ENCODE data around the gene RNF6. TPM values are rescaled to one million over a fixed set of nuclear protein-coding genes. Genes with fewer than 3 reads are reported as not detected.
A peak's percentile ranks its signal among the peaks of the same experiment; 100 is the strongest.

RNF6 gene
- total RNA-seq, 2 experiments from 2014 or later, result 25.6 to 30.0 TPM

GRCh38 chr13:26222520-26223046, 469 bp upstream of the RNF6 start:
- peak overlapping the region; percentile 80 for H3K4me2 ChIP-seq (ENCODE audit: low read length)
- no peak for DNase-seq (ENCODE audit: low spot score)
- no peaks in the 10 kb centered on the region for H4K20me1 ChIP-seq (ENCODE audit: insufficient read depth, low read length)
- H3K27ac ChIP-seq (ENCODE audit: low read depth, low read length, poor library complexity, severe bottlenecking), result peak overlapping the region; percentile 86
- ChIA-PET CTCF (ENCODE audit: unreplicated experiment) (no interaction called here), POLR2A (interaction anchor here (0.7 to 1.6 kb wide), 3 partner anchors 11 to 37 kb away, joined by 3 to 5 read pairs (median 5); no protein-coding TSS in a partner anchor)
- H3K9me2 ChIP-seq (ENCODE audit: insufficient read depth, low read length), result no peaks in the 10 kb centered on the region
- TSS peak; percentile 88 for BruUV-seq (replicated peaks)
- H3K79me2 ChIP-seq (ENCODE audit: insufficient read depth, low read depth, low read length), result peaks cover 26% of the 10 kb centered on the region
- peaks cover 31% of the 10 kb centered on the region for H3K36me3 ChIP-seq (ENCODE audit: insufficient read depth, low read length)
- intact Hi-C loops (cut with micrococcal nuclease; ENCODE audit: unreplicated experiment), result no loop called here
- no peaks in the 10 kb centered on the region for H3K9me3 ChIP-seq (ENCODE audit: low read length)
- TF ChIP-seq EZH2phosphoT487 (IDR thresholded peaks at IDR 0.05; ENCODE audit: borderline replicate concordance, low read depth, low read length), result no peak
- TF ChIP-seq, protein P1, sequence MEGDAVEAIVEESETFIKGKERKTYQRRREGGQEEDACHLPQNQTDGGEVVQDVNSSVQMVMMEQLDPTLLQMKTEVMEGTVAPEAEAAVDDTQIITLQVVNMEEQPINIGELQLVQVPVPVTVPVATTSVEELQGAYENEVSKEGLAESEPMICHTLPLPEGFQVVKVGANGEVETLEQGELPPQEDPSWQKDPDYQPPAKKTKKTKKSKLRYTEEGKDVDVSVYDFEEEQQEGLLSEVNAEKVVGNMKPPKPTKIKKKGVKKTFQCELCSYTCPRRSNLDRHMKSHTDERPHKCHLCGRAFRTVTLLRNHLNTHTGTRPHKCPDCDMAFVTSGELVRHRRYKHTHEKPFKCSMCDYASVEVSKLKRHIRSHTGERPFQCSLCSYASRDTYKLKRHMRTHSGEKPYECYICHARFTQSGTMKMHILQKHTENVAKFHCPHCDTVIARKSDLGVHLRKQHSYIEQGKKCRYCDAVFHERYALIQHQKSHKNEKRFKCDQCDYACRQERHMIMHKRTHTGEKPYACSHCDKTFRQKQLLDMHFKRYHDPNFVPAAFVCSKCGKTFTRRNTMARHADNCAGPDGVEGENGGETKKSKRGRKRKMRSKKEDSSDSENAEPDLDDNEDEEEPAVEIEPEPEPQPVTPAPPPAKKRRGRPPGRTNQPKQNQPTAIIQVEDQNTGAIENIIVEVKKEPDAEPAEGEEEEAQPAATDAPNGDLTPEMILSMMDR (conservative IDR thresholded peaks at IDR 0.05; ENCODE audit: low read length), result no peak
- peak overlapping the region; percentile 99 for H2AFZ ChIP-seq (ENCODE audit: low read length)
- H3K4me3 ChIP-seq (ENCODE audit: low read depth, low read length, poor library complexity, severe bottlenecking), result peak overlapping the region; percentile 81
- peaks cover 23% of the 10 kb centered on the region for H3K4me1 ChIP-seq (ENCODE audit: insufficient read depth, low read length, poor library complexity, severe bottlenecking)

DNA sequence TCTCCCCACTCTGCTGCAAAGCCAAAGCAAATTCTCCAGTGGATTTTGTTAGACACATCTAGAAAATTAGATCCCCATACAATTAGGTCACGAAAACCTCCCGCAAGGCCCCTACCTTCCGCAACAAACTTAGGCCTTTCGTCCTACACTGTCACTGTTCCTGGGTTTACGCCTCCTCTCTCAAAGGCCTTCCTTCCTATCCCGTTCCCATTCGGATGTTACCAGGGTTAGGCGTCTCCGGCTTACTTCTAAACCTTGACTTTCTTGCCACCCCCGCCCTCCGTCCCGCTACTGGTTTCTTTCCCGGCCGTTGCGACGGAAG, 754 bp downstream of the RNF6 start:
- Histone ChIP-seq H3K36me3 (ENCODE audit: insufficient read depth, low read length) (peaks cover 43% of the 10 kb centered on the region), H4K20me1 (ENCODE audit: insufficient read depth, low read length) (no peaks in the 10 kb centered on the region), H3K79me2 (ENCODE audit: insufficient read depth, low read depth, low read length) (peaks cover 26% of the 10 kb centered on the region), H3K9me2 (ENCODE audit: insufficient read depth, low read length) (no peaks in the 10 kb centered on the region), H3K27ac (ENCODE audit: low read depth, low read length, poor library complexity, severe bottlenecking) (peak overlapping the region; percentile 86), H3K9me3 (ENCODE audit: low read length) (no peaks in the 10 kb centered on the region), H2AFZ (ENCODE audit: low read length) (peak overlapping the region; percentile 99), H3K4me1 (ENCODE audit: insufficient read depth, low read length, poor library complexity, severe bottlenecking) (peaks cover 23% of the 10 kb centered on the region), H3K4me2 (ENCODE audit: low read length) (peak overlapping the region; percentile 80), H3K4me3 (ENCODE audit: low read depth, low read length, poor library complexity, severe bottlenecking) (peak overlapping the region; percentile 81)
- no peak for DNase-seq (ENCODE audit: low spot score)
- TF ChIP-seq, protein P1 (conservative IDR thresholded peaks at IDR 0.05; ENCODE audit: low read length), result no peak
- no peak for TF ChIP-seq EZH2phosphoT487 (IDR thresholded peaks at IDR 0.05; ENCODE audit: borderline replicate concordance, low read depth, low read length)
- intact Hi-C loops (cut with micrococcal nuclease; ENCODE audit: unreplicated experiment), result loop anchor here (1.0 kb wide), 2 partner anchors 33 to 261 kb away; partner anchors contain the start of gene CDK8
- POLR2A ChIA-PET, result interaction anchor here (0.6 to 1.1 kb wide), 4 partner anchors 16 to 36 kb away, joined by 3 to 6 read pairs (median 4); no protein-coding TSS in a partner anchor
- TSS peak; percentile 64 for BruUV-seq (replicated peaks)
- CTCF ChIA-PET (ENCODE audit: unreplicated experiment), result no interaction called here

- intact Hi-C loops (cut with micrococcal nuclease; ENCODE audit: unreplicated experiment), result no loop called here
Measured at GRCh38 chr13:26220575-26220974, 1.5 kb downstream of the RNF6 start.

More at GRCh38 chr13:26220575-26220974, 1.5 kb downstream of the RNF6 start:
- H3K9me2 ChIP-seq (ENCODE audit: insufficient read depth, low read length), result no peaks in the 10 kb centered on the region
- ChIA-PET CTCF (ENCODE audit: unreplicated experiment) (no interaction called here), POLR2A (interaction anchor here (0.5 to 1.1 kb wide), 3 partner anchors 18 to 208 kb away, joined by 3 to 6 read pairs (median 3); no protein-coding TSS in a partner anchor)
- H3K4me1 ChIP-seq (ENCODE audit: insufficient read depth, low read length, poor library complexity, severe bottlenecking), result peaks cover 23% of the 10 kb centered on the region
- no peaks in the 10 kb centered on the region for H4K20me1 ChIP-seq (ENCODE audit: insufficient read depth, low read length)
- no peak for TF ChIP-seq EZH2phosphoT487 (IDR thresholded peaks at IDR 0.05; ENCODE audit: borderline replicate concordance, low read depth, low read length)
- TF ChIP-seq, protein P1 (conservative IDR thresholded peaks at IDR 0.05; ENCODE audit: low read length), result no peak
- H3K4me3 ChIP-seq (ENCODE audit: low read depth, low read length, poor library complexity, severe bottlenecking), result peak overlapping the region; percentile 81
- no peaks in the 10 kb centered on the region for H3K9me3 ChIP-seq (ENCODE audit: low read length)
- no TSS peak for BruUV-seq (replicated peaks)
- no peak overlapping the region for H2AFZ ChIP-seq (ENCODE audit: low read length)
- H3K27ac ChIP-seq (ENCODE audit: low read depth, low read length, poor library complexity, severe bottlenecking), result no peak overlapping the region
- H3K79me2 ChIP-seq (ENCODE audit: insufficient read depth, low read depth, low read length), result peaks cover 26% of the 10 kb centered on the region
- peak overlapping the region; percentile 80 for H3K4me2 ChIP-seq (ENCODE audit: low read length)
- H3K36me3 ChIP-seq (ENCODE audit: insufficient read depth, low read length), result peaks cover 51% of the 10 kb centered on the region
- no peak for DNase-seq (ENCODE audit: low spot score)

Measured in OCI-LY7 (cell line).